ENCODE measurements around the gene SNX6.
"Not testable (repeated sequence)": the region's sequence is repeated elsewhere in the genome, so short reads cannot be mapped to it uniquely, and the experiment has no call there.

DNA sequence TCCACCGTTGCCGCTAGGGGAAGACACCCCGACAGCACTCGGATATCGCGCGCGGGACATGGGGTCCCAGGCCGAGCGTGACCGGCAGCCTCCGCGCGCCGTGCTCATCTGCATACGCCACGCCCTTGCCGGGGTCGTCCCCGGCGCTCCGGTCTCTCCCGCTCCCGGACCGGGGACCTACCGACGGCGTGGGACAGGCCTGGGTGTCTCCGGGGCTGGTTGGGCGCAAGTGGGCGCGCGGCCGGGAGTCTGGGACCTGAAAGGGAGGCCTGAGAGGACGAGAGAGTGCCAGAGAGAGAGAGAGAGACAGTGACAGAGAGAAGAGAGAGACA, 73.5 kb downstream of the SNX6 start:
- TF ChIP-seq, protein P1, sequence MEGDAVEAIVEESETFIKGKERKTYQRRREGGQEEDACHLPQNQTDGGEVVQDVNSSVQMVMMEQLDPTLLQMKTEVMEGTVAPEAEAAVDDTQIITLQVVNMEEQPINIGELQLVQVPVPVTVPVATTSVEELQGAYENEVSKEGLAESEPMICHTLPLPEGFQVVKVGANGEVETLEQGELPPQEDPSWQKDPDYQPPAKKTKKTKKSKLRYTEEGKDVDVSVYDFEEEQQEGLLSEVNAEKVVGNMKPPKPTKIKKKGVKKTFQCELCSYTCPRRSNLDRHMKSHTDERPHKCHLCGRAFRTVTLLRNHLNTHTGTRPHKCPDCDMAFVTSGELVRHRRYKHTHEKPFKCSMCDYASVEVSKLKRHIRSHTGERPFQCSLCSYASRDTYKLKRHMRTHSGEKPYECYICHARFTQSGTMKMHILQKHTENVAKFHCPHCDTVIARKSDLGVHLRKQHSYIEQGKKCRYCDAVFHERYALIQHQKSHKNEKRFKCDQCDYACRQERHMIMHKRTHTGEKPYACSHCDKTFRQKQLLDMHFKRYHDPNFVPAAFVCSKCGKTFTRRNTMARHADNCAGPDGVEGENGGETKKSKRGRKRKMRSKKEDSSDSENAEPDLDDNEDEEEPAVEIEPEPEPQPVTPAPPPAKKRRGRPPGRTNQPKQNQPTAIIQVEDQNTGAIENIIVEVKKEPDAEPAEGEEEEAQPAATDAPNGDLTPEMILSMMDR (IDR thresholded peaks at IDR 0.05 in 2 of 3, conservative IDR thresholded peaks at IDR 0.05 in 1 of 3; ENCODE audit: borderline replicate concordance in 1 of 3, insufficient read depth in 1 of 3, low read depth in 2 of 3, low read length in 2 of 3), result not testable (repeated sequence)
- not testable (repeated sequence) for TF ChIP-seq SIN3A (IDR thresholded peaks at IDR 0.05; ENCODE audit: low read depth); SRF (IDR thresholded peaks at IDR 0.05; ENCODE audit: low read depth); POLR2A (IDR thresholded peaks at IDR 0.05; ENCODE audit: borderline replicate concordance, extremely low read depth, insufficient read depth, insufficient read length); EZH2 (IDR thresholded peaks at IDR 0.05); ZNF274 (IDR thresholded peaks at IDR 0.05; ENCODE audit: low read depth, low read length); EZH2phosphoT487 (IDR thresholded peaks at IDR 0.05; ENCODE audit: borderline replicate concordance); EGR1 (IDR thresholded peaks at IDR 0.05; ENCODE audit: low read depth); YY1 (IDR thresholded peaks at IDR 0.05; ENCODE audit: extremely low read depth, insufficient replicate concordance, low read depth, low read length); TCF7L2 (IDR thresholded peaks at IDR 0.05; ENCODE audit: borderline replicate concordance, extremely low read depth, insufficient read depth, insufficient read length)
- TF ChIP-seq, protein P2, sequence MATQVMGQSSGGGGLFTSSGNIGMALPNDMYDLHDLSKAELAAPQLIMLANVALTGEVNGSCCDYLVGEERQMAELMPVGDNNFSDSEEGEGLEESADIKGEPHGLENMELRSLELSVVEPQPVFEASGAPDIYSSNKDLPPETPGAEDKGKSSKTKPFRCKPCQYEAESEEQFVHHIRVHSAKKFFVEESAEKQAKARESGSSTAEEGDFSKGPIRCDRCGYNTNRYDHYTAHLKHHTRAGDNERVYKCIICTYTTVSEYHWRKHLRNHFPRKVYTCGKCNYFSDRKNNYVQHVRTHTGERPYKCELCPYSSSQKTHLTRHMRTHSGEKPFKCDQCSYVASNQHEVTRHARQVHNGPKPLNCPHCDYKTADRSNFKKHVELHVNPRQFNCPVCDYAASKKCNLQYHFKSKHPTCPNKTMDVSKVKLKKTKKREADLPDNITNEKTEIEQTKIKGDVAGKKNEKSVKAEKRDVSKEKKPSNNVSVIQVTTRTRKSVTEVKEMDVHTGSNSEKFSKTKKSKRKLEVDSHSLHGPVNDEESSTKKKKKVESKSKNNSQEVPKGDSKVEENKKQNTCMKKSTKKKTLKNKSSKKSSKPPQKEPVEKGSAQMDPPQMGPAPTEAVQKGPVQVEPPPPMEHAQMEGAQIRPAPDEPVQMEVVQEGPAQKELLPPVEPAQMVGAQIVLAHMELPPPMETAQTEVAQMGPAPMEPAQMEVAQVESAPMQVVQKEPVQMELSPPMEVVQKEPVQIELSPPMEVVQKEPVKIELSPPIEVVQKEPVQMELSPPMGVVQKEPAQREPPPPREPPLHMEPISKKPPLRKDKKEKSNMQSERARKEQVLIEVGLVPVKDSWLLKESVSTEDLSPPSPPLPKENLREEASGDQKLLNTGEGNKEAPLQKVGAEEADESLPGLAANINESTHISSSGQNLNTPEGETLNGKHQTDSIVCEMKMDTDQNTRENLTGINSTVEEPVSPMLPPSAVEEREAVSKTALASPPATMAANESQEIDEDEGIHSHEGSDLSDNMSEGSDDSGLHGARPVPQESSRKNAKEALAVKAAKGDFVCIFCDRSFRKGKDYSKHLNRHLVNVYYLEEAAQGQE (IDR thresholded peaks at IDR 0.05; ENCODE audit: low read depth), result not testable (repeated sequence)
- TF ChIP-seq, protein P3, sequence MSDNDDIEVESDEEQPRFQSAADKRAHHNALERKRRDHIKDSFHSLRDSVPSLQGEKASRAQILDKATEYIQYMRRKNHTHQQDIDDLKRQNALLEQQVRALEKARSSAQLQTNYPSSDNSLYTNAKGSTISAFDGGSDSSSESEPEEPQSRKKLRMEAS (IDR thresholded peaks at IDR 0.05), result not testable (repeated sequence)
